HCT116 (cell line): Measurements from ENCODE around the gene PDE10A. TPM values are rescaled to one million over a fixed set of nuclear protein-coding genes. Genes with fewer than 3 reads are reported as not detected.

ENCODE experiments used
- ATAC-seq: fragments of 200-7000 bp; cut with Tn5 transposase; 2 replicates; pipeline ENCODE4 v1.9.1; 2020; ENCODE audit warnings: mild to moderate bottlenecking, moderate library complexity
- BruUV-seq: library from RNA; stranded (reverse); fragments of 400-500 nt; replicated peaks from 2 replicates; lab custom pipeline; 2021; lab: Mats Ljungman, UMichigan
- CTCF ChIA-PET: fragments of 300-600 bp; sonication (Branson Sonifier 250); formaldehyde crosslinking; loops from one replicate; lab custom pipeline; 2021; ENCODE audit warnings: antibody characterized with exemption; lab: Charles Lee
- POLR2A ChIA-PET: fragments of 300-600, 350-600 bp; sonication (Branson Sonifier 250); formaldehyde crosslinking; loops from one replicate; lab custom pipeline; 2021; ENCODE audit warnings: antibody characterized with exemption; lab: Charles Lee
- RAD21 ChIA-PET, 2 experiments: fragments of 300-600 bp; sonication (Branson Sonifier 250); formaldehyde crosslinking; loops; one replicate each; lab custom pipeline; 2023; ENCODE audit warnings: low total read pairs in 2 of 2; ENCODE audit not compliant: uncharacterized antibody in 2 of 2, unreplicated experiment in 2 of 2, low non-redundant PET in 1 of 2; lab: Charles Lee
- DNase-seq: peaks from one replicate; pipeline ENCODE4 v3.0.0-alpha.2; 2010; ENCODE audit warnings: low read depth, low spot score
- H2AFZ ChIP-seq: fragments of 200-600 bp; shearing (Covaris generic), sonication (generic); 2 replicates; pipeline ENCODE4 v1.6.1; 2017; ENCODE audit warnings: low read depth, mixed run types, mixed read lengths, antibody characterized with exemption, low read length; ENCODE audit not compliant: poor library complexity, severe bottlenecking
- H3K27ac ChIP-seq: 2 replicates; pipeline ENCODE4 v1.5.1; 2012; ENCODE audit warnings: low read depth, low read length
- H3K27me3 ChIP-seq: fragments of 200-600 bp; sonication (generic); 2 replicates; pipeline ENCODE4 v1.6.1; 2016; ENCODE audit warnings: mixed run types, low read length, mixed read lengths; ENCODE audit not compliant: insufficient read depth
- H3K36me3 ChIP-seq, 2 experiments: fragments of 200-500 bp in 1 of 2; fragments of 200-600 bp in 1 of 2; sonication (Bioruptor generic) in 1 of 2; sonication (generic) in 1 of 2; 2 replicates each; pipeline versions ENCODE4 v1.5.1 to v1.6.1; 2014 to 2016; ENCODE audit warnings: low read length in 2 of 2, inconsistent platforms in 1 of 2, mixed read lengths in 1 of 2, mixed run types in 1 of 2; ENCODE audit not compliant: insufficient read depth in 2 of 2, control insufficient read depth in 1 of 2
- H3K4me1 ChIP-seq, 2 experiments: fragments of 200-600 bp in 1 of 2; sonication (generic) in 1 of 2; 2 replicates each; pipeline versions ENCODE4 v1.5.1 to v1.6.1; 2012 to 2017; ENCODE audit warnings: low read length in 2 of 2, inconsistent platforms in 1 of 2, mild to moderate bottlenecking in 1 of 2, mixed read lengths in 1 of 2, mixed run types in 1 of 2, moderate library complexity in 1 of 2; ENCODE audit not compliant: insufficient read depth in 2 of 2, control insufficient read depth in 1 of 2
- H3K4me2 ChIP-seq: fragments of 200-600 bp; sonication (generic); 2 replicates; pipeline ENCODE4 v1.6.1; 2017; ENCODE audit warnings: mixed run types, low read length, mixed read lengths
- H3K4me3 ChIP-seq, 2 experiments: fragments of 200-600 bp in 1 of 2; sonication (generic) in 1 of 2; replicated peaks in 1 of 2; 2 replicates each; pipeline ENCODE4 v1.5.1; 2011 to 2016; ENCODE audit warnings: low read length in 2 of 2, control low read depth in 1 of 2, low read depth in 1 of 2, mild to moderate bottlenecking in 1 of 2, mixed read lengths in 1 of 2, mixed run types in 1 of 2
- H3K79me2 ChIP-seq: fragments of 200-600 bp; sonication (generic); 2 replicates; pipeline ENCODE4 v1.6.1; 2017; ENCODE audit warnings: mild to moderate bottlenecking, mixed run types, low read length, moderate library complexity, mixed read lengths; ENCODE audit not compliant: insufficient read depth
- H3K9ac ChIP-seq: fragments of 200-600 bp; sonication (generic); 2 replicates; pipeline ENCODE4 v1.6.1; 2016; ENCODE audit warnings: low read length, mixed read lengths
- H3K9me2 ChIP-seq: fragments of 200-600 bp; sonication (generic), shearing (Covaris generic); 2 replicates; pipeline ENCODE4 v1.6.1; 2017; ENCODE audit warnings: mixed run types, mild to moderate bottlenecking, moderate library complexity; ENCODE audit not compliant: insufficient read depth
- H3K9me3 ChIP-seq, 2 experiments: fragments of 200-500 bp in 1 of 2; fragments of 200-600 bp in 1 of 2; sonication (Bioruptor generic) in 1 of 2; sonication (generic) in 1 of 2; 2 replicates each; pipeline ENCODE4 v1.6.1; 2014 to 2017; ENCODE audit warnings: low read length in 2 of 2, mixed read lengths in 2 of 2, inconsistent platforms in 1 of 2, low read depth in 1 of 2, mild to moderate bottlenecking in 1 of 2, mixed run types in 1 of 2, moderate library complexity in 1 of 2; ENCODE audit not compliant: control insufficient read depth in 1 of 2, insufficient read depth in 1 of 2
- H4K20me1 ChIP-seq: fragments of 200-600 bp; sonication (generic), shearing (Covaris generic); 2 replicates; pipeline ENCODE4 v1.6.1; 2017; ENCODE audit warnings: mixed run types, mild to moderate bottlenecking, moderate library complexity; ENCODE audit not compliant: insufficient read depth
- CBX3 ChIP-seq: IDR thresholded peaks from 2 replicates; pipeline ENCODE4 v1.6.1; 2012; ENCODE audit warnings: low read depth
- CEBPB ChIP-seq: IDR thresholded peaks from 2 replicates; pipeline ENCODE4 v1.6.1; 2012; ENCODE audit warnings: low read depth
- CTCF ChIP-seq, 3 experiments: fragments of 200-600 bp in 1 of 3; sonication (generic) in 1 of 3; IDR thresholded peaks in 2 of 3; conservative IDR thresholded peaks in 1 of 3; 2 replicates each; pipeline ENCODE4 v1.5.1; 2012 to 2017; ENCODE audit warnings: low read depth in 2 of 3, low read length in 2 of 3, antibody characterized with exemption in 1 of 3, borderline replicate concordance in 1 of 3, control low read depth in 1 of 3, mild to moderate bottlenecking in 1 of 3, mixed read lengths in 1 of 3, mixed run types in 1 of 3, moderate library complexity in 1 of 3; ENCODE audit not compliant: insufficient read depth in 1 of 3
- EZH2 ChIP-seq: fragments of 200-600 bp; sonication (generic); IDR thresholded peaks from 2 replicates; pipeline ENCODE4 v1.6.1; 2017; ENCODE audit warnings: antibody characterized with exemption, mixed run types
- EZH2phosphoT487 ChIP-seq: fragments of 200-600 bp; IDR thresholded peaks from 2 replicates; pipeline ENCODE4 v1.6.1; 2018; ENCODE audit warnings: antibody characterized with exemption, borderline replicate concordance
- FOSL1 ChIP-seq: IDR thresholded peaks from 2 replicates; pipeline ENCODE4 v1.6.1; 2012; ENCODE audit warnings: low read depth
- MAX ChIP-seq: IDR thresholded peaks from 2 replicates; pipeline ENCODE4 v1.6.1; 2012
- POLR2A ChIP-seq: IDR thresholded peaks from 2 replicates; pipeline ENCODE4 v1.7.0; 2011; ENCODE audit warnings: borderline replicate concordance; ENCODE audit not compliant: insufficient read depth, insufficient read length; ENCODE audit errors: extremely low read depth
- POLR2AphosphoS5 ChIP-seq: IDR thresholded peaks from 2 replicates; pipeline ENCODE4 v1.6.1; 2011; ENCODE audit warnings: mild to moderate bottlenecking, low read depth, low read length, moderate library complexity
- RAD21 ChIP-seq: IDR thresholded peaks from 2 replicates; pipeline ENCODE4 v1.6.1; 2012; ENCODE audit warnings: low read depth, mild to moderate bottlenecking
- SIN3A ChIP-seq: IDR thresholded peaks from 2 replicates; pipeline ENCODE4 v1.6.1; 2012; ENCODE audit warnings: low read depth
- SP1 ChIP-seq: IDR thresholded peaks from 2 replicates; pipeline ENCODE4 v1.6.1; 2012; ENCODE audit warnings: low read depth
- TCF7L2 ChIP-seq: IDR thresholded peaks from 2 replicates; pipeline ENCODE4 v1.7.0; 2011; ENCODE audit warnings: borderline replicate concordance, inconsistent platforms; ENCODE audit not compliant: insufficient read depth, insufficient read length; ENCODE audit errors: extremely low read depth
- ZFX ChIP-seq: fragments of 450-650 bp; IDR thresholded peaks from 2 replicates; pipeline ENCODE4 v1.6.1; 2017
- ZNF274 ChIP-seq: fragments of 200-500 bp; sonication (Bioruptor generic); IDR thresholded peaks from 2 replicates; pipeline ENCODE4 v1.6.1; 2014; ENCODE audit warnings: mild to moderate bottlenecking, low read depth, low read length, inconsistent platforms
- intact Hi-C: fragments of 100-400 bp; cut with micrococcal nuclease; formaldehyde crosslinking; loops from 2 replicates; pipeline ENCODE4 v1.10.0; 2022
- total RNA-seq: library from RNA; stranded (reverse); gene quantifications from one replicate; pipeline ENCODE4 v1.2.1, GENCODE V29; 2021; ENCODE audit not compliant: unreplicated experiment
- TF ChIP-seq, protein P1 (sequence below): IDR thresholded peaks from 2 replicates; pipeline ENCODE4 v1.6.1; 2012; ENCODE audit warnings: low read depth
- TF ChIP-seq, protein P2 (sequence below): IDR thresholded peaks from 2 replicates; pipeline ENCODE4 v1.6.1; 2011; ENCODE audit warnings: mild to moderate bottlenecking, low read length, moderate library complexity; ENCODE audit not compliant: insufficient replicate concordance; ENCODE audit errors: extremely low read depth

PDE10A gene
- total RNA-seq, 1 experiment from 2014 or later: 0.37 TPM

GRCh38 chr6:165536911-165537310 lies 126.1 kb downstream of the PDE10A start:
- Histone ChIP-seq H3K36me3 (no peaks in the 10 kb centered on the region), H3K27ac (no peak overlapping the region), H3K4me3 (no peak overlapping the region), H4K20me1 (no peaks in the 10 kb centered on the region), H2AFZ (no peak overlapping the region), H3K9me3 (no peaks in the 10 kb centered on the region; a peak in 1 of 4 replicates)
- BruUV-seq: no TSS peak
- CTCF ChIA-PET: no interaction called here
- RAD21 ChIA-PET: no interaction called here
- DNase-seq: no peak
- intact Hi-C loops: no loop called here
- no peak for TF ChIP-seq SP1
- no peak for TF ChIP-seq TCF7L2
- no peak for TF ChIP-seq EZH2
- TF ChIP-seq FOSL1: no peak
- no peak for TF ChIP-seq RAD21
- TF ChIP-seq MAX: no peak
- TF ChIP-seq, protein P1, sequence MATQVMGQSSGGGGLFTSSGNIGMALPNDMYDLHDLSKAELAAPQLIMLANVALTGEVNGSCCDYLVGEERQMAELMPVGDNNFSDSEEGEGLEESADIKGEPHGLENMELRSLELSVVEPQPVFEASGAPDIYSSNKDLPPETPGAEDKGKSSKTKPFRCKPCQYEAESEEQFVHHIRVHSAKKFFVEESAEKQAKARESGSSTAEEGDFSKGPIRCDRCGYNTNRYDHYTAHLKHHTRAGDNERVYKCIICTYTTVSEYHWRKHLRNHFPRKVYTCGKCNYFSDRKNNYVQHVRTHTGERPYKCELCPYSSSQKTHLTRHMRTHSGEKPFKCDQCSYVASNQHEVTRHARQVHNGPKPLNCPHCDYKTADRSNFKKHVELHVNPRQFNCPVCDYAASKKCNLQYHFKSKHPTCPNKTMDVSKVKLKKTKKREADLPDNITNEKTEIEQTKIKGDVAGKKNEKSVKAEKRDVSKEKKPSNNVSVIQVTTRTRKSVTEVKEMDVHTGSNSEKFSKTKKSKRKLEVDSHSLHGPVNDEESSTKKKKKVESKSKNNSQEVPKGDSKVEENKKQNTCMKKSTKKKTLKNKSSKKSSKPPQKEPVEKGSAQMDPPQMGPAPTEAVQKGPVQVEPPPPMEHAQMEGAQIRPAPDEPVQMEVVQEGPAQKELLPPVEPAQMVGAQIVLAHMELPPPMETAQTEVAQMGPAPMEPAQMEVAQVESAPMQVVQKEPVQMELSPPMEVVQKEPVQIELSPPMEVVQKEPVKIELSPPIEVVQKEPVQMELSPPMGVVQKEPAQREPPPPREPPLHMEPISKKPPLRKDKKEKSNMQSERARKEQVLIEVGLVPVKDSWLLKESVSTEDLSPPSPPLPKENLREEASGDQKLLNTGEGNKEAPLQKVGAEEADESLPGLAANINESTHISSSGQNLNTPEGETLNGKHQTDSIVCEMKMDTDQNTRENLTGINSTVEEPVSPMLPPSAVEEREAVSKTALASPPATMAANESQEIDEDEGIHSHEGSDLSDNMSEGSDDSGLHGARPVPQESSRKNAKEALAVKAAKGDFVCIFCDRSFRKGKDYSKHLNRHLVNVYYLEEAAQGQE: no peak
- no peak for TF ChIP-seq EZH2phosphoT487
- TF ChIP-seq POLR2AphosphoS5: no peak
- no peak for TF ChIP-seq CEBPB
- no peak for TF ChIP-seq SIN3A
- TF ChIP-seq CBX3: no peak
- TF ChIP-seq POLR2A: no peak
- TF ChIP-seq ZNF274: no peak
- no peak for TF ChIP-seq CTCF (IDR thresholded peaks at IDR 0.05 in 2 of 3, conservative IDR thresholded peaks at IDR 0.05 in 1 of 3; ENCODE audit: borderline replicate concordance in 1 of 3, insufficient read depth in 1 of 3, low read depth in 2 of 3, low read length in 2 of 3)
- TF ChIP-seq, protein P2, sequence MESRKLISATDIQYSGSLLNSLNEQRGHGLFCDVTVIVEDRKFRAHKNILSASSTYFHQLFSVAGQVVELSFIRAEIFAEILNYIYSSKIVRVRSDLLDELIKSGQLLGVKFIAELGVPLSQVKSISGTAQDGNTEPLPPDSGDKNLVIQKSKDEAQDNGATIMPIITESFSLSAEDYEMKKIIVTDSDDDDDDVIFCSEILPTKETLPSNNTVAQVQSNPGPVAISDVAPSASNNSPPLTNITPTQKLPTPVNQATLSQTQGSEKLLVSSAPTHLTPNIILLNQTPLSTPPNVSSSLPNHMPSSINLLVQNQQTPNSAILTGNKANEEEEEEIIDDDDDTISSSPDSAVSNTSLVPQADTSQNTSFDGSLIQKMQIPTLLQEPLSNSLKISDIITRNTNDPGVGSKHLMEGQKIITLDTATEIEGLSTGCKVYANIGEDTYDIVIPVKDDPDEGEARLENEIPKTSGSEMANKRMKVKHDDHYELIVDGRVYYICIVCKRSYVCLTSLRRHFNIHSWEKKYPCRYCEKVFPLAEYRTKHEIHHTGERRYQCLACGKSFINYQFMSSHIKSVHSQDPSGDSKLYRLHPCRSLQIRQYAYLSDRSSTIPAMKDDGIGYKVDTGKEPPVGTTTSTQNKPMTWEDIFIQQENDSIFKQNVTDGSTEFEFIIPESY: no peak
- no peak for TF ChIP-seq ZFX
- TF ChIP-seq, all 23 proteins: peak for 0
- H3K4me2 ChIP-seq: no peak overlapping the region
- H3K9me2 ChIP-seq: no peaks in the 10 kb centered on the region
- no peaks in the 10 kb centered on the region for H3K27me3 ChIP-seq
- no peak overlapping the region for H3K9ac ChIP-seq
- H3K79me2 ChIP-seq: no peaks in the 10 kb centered on the region
- ATAC-seq: no peak
- H3K4me1 ChIP-seq: no peaks in the 10 kb centered on the region
- POLR2A ChIA-PET: no interaction called here
